Adrenal gland (tissue), 12 donors: ENCODE data around the gene FAS. TPM values are rescaled to one million over a fixed set of nuclear protein-coding genes. Genes with fewer than 3 reads are reported as not detected.

Source experiments
- DNase-seq, 7 donors: peaks; one replicate each; pipeline ENCODE4 v3.0.0-alpha.2; 2019 to 2020
- H3K27ac ChIP-seq, 5 donors: fragments of 200-600 bp; sonication (generic) in 4 of 5; 1 replicate in 3 of 5; 2 replicates in 2 of 5; pipeline versions ENCODE4 v1.5.1 to v1.8.0; 2016 to 2020; ENCODE audit warnings: mild to moderate bottlenecking in 1 of 5
- H3K27me3 ChIP-seq: fragments of 200-600 bp; 2 replicates; pipeline ENCODE4 v1.8.0; 2021
- H3K36me3 ChIP-seq, 2 donors: fragments of 200-600 bp; replicated peaks in 1 of 2; 1 replicate in 1 of 2; 2 replicates in 1 of 2; pipeline versions ENCODE4 v1.5.1 to v1.8.0; 2018 to 2022
- H3K4me1 ChIP-seq, 2 donors: fragments of 200-600 bp; replicated peaks in 1 of 2; 1 replicate in 1 of 2; 2 replicates in 1 of 2; pipeline versions ENCODE4 v1.5.1 to v1.8.0; 2018 to 2021
- H3K4me3 ChIP-seq, 4 donors: fragments of 200-600 bp; sonication (generic) in 3 of 4; one replicate each; pipeline ENCODE4 v1.5.1; 2016 to 2018
- H3K9me3 ChIP-seq, 3 donors: fragments of 200-600 bp; sonication (generic) in 1 of 3; replicated peaks in 1 of 3; 1 replicate in 2 of 3; 2 replicates in 1 of 3; pipeline versions ENCODE4 v1.5.1 to v1.8.0; 2016 to 2021
- POLR2A ChIP-seq, 2 donors: fragments of 450-650 bp; IDR thresholded peaks; one replicate each; pipeline ENCODE4 v1.6.1; 2017; ENCODE audit warnings: antibody characterized with exemption in 2 of 2, mild to moderate bottlenecking in 2 of 2, moderate library complexity in 1 of 2
- WGBS, 4 donors: extraction: QIAGEN DNeasy Blood & Tissue Kit in 2 of 4; methylation state at CpG; one replicate each; pipeline versions ENCODE4 v1.1.5 to v1.1.7; 2013 to 2017; 5-methylcytosine and 5-hydroxymethylcytosine counted together
- intact Hi-C, 2 donors: fragments of 100-400 bp; cut with DNase I; formaldehyde crosslinking; loops; one replicate each; pipeline versions ENCODE4 v1.14.1 to v1.15.0; 2022 to 2023
- microRNA-seq, 3 donors: library from miRNA; unstranded; fragments of <30 nt; microRNA quantifications; one replicate each; pipeline ENCODE4, GENCODE V29; 2017 to 2020
- polyA plus RNA-seq, 3 donors: library from polyadenylated mRNA; stranded (reverse); fragments of 200-250 nt in 2 of 3; fragments of 350-450 nt in 1 of 3; fragmentation: Illumina TruSeq in 1 of 3; extraction: RNeasy Lipid Tissue Mini Kit (QIAGEN cat#74804) in 1 of 3; gene quantifications; one replicate each; pipeline ENCODE4 v1.2.3, GENCODE V29; 2013 to 2014
- small RNA-seq, 2 donors: library from RNA; depleted of rRNA; stranded (forward); fragments of <200 nt; gene quantifications; one replicate each; pipeline ENCODE3, GENCODE V24; 2016
- total RNA-seq, 9 donors: library from RNA; depleted of rRNA in 4 of 9; stranded (reverse); fragments of >200 nt in 4 of 9; fragments of 120-200 nt in 1 of 9; fragmentation: NEBNext Ultra II Directional in 1 of 9; extraction: Animal tissue kit (Norgen Biotek cat#: 25700) in 1 of 9; gene quantifications; one replicate each; pipeline versions ENCODE4 v1.1.0 to v1.2.4, GENCODE V29; 2013 to 2023
- TF ChIP-seq, protein P1 (sequence below), 6 experiments: fragments of 450-650 bp in 4 of 6; fragments of 200-600 bp in 2 of 6; sonication (generic) in 1 of 6; IDR thresholded peaks; 1 replicate in 5 of 6; 2 replicates in 1 of 6; pipeline versions ENCODE4 v1.5.1 to v1.8.0; 2016 to 2021; ENCODE audit warnings: antibody characterized with exemption in 6 of 6, mild to moderate bottlenecking in 2 of 6, moderate library complexity in 1 of 6
- donor health status: healthy with polysubstance abuse.
- donor health status: Bipolar disorder and iron deficiency.
- donor health status: DM: yes; HTN: yes; CAD: no.
- donor health status: DM: no; HTN: no; CAD: no.
- donor health status: DM: no; HTN: no; CAD: no.
- donor health status: DM: yes; HTN: yes; CAD: no.

FAS gene
- total and polyA plus RNA-seq, 12 donors: 9.8 to 236 (median 49.5) TPM

DNA sequence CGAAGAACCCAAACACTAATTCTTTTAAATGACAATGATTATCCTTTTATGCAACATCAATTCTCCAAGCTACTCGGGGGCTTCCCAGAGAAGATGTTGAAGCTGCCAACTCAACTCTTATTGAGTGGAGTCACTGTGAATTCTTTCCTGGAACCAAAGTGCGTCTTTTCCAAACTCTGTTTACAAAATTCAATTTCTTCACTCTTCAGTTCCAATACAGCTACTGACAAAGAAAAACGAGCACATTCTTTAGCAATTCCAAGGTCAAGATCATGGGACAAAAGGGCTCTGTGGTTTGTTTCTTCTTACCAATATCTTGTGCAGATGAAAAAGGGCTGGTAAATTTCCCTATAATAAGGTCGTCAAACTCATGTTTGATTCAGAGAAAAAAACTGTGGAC lies 74.2 kb downstream of the FAS start:
- H3K27ac ChIP-seq: peak overlapping the region in 1 of 5 donors; percentile 66

More for the DNA sequence above, 74.2 kb downstream of the FAS start:
- Histone ChIP-seq H3K9me3 (no peaks in the 10 kb centered on the region), H3K36me3 (no peaks in the 10 kb centered on the region), H3K4me1 (peaks cover 10 to 13% of the 10 kb centered on the region in 2 donors), H3K27me3 (no peaks in the 10 kb centered on the region), H3K4me3 (no peak overlapping the region)
- TF ChIP-seq, protein P1, sequence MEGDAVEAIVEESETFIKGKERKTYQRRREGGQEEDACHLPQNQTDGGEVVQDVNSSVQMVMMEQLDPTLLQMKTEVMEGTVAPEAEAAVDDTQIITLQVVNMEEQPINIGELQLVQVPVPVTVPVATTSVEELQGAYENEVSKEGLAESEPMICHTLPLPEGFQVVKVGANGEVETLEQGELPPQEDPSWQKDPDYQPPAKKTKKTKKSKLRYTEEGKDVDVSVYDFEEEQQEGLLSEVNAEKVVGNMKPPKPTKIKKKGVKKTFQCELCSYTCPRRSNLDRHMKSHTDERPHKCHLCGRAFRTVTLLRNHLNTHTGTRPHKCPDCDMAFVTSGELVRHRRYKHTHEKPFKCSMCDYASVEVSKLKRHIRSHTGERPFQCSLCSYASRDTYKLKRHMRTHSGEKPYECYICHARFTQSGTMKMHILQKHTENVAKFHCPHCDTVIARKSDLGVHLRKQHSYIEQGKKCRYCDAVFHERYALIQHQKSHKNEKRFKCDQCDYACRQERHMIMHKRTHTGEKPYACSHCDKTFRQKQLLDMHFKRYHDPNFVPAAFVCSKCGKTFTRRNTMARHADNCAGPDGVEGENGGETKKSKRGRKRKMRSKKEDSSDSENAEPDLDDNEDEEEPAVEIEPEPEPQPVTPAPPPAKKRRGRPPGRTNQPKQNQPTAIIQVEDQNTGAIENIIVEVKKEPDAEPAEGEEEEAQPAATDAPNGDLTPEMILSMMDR (IDR thresholded peaks at IDR 0.05): no peak
- TF ChIP-seq POLR2A (IDR thresholded peaks at IDR 0.05): no peak
- DNase-seq: no peak
- WGBS, 4 donors: 45 to 55% (median 48%) methylated on average over 5 of the region's 5 CpGs
- intact Hi-C loops: no loop called here

Small RNAs within 50 kb of the gene (microRNA-seq; reads per million reads assigned to microRNA genes)
- gene MIR4679-1: 0 reads per million in 3 donors
- 0 reads per million in 3 donors for gene MIR4679-2

Small RNAs within 50 kb of the gene (small RNA-seq; reads per million reads assigned to genes)
- gene MIR4679-2: 0 reads per million in 2 donors
- 0 reads per million in 2 donors for gene RF02116

Other genes with a start within 250 kb of the FAS start
- under 1 TPM in 3 of 9 donors, not detected in 6; 0.11 to 0.46 (median 0.41) TPM for gene LIPN, start 230.8 kb upstream of the FAS start, total RNA-seq
- not detected for gene LIPN, start 230.8 kb upstream of the FAS start, polyA plus RNA-seq
- gene LIPM, start 188.1 kb upstream of the FAS start, total RNA-seq: not detected
- gene LIPM, start 188.1 kb upstream of the FAS start, polyA plus RNA-seq: not detected
- 1 to 10 TPM in 1 of 9 donors, under 1 TPM in 4, not detected in 4; 0.33 to 2.0 (median 0.42) TPM for gene ANKRD22, start 139.0 kb upstream of the FAS start, total RNA-seq
- 1 to 10 TPM in 1 of 3 donors, under 1 TPM in 2; 0.29 to 1.9 (median 0.37) TPM for gene ANKRD22, start 139.0 kb upstream of the FAS start, polyA plus RNA-seq
- gene STAMBPL1, start 110.6 kb upstream of the FAS start, total RNA-seq: 100 to 1,000 TPM in 1 of 9 donors, 10 to 100 TPM in 8; 11.0 to 108 (median 55.2) TPM
- 10 to 100 TPM; 22.0 to 49.2 (median 27.0) TPM for gene STAMBPL1, start 110.6 kb upstream of the FAS start, polyA plus RNA-seq
- 100 to 1,000 TPM in 6 of 9 donors, 10 to 100 TPM in 3; 48.5 to 529 (median 343) TPM for gene ACTA2, start 38.0 kb upstream of the FAS start, total RNA-seq
- 100 to 1,000 TPM; 135 to 357 (median 298) TPM for gene ACTA2, start 38.0 kb upstream of the FAS start, polyA plus RNA-seq
- gene CH25H, start 216.5 kb downstream of the FAS start, total RNA-seq: 10 to 100 TPM in 4 of 9 donors, 1 to 10 TPM in 4, not detected in 1; 1.8 to 16.3 (median 8.8) TPM
- gene CH25H, start 216.5 kb downstream of the FAS start, polyA plus RNA-seq: 1 to 10 TPM in 1 of 3 donors, under 1 TPM in 2; 0.80 to 2.9 (median 0.81) TPM